ENCODE results near the gene NACC1. TPM values are rescaled to one million over a fixed set of nuclear protein-coding genes. Genes with fewer than 3 reads are reported as not detected.

Gene NACC1
- total and polyA plus RNA-seq, 2 of the 13 experiments (the other 11 are each of a cell fraction or from before 2014, with no cell fraction given), result 31.8 to 42.3 TPM

- TF ChIP-seq NFATC3 (CRISPR knock-in tag; IDR thresholded peaks at IDR 0.05), result no peak
- TF ChIP-seq FOXO1 (CRISPR knock-in tag; IDR thresholded peaks at IDR 0.05), result peak; percentile 82
- TF ChIP-seq ZNF563 (CRISPR knock-in tag; IDR thresholded peaks at IDR 0.05), result peak; percentile 59; the same call in 1 of the 2 replicates
- TF ChIP-seq TCF12 (IDR thresholded peaks at IDR 0.05), result no peak
- peak; percentile 94; the same call in 1 of the 2 replicates for TF ChIP-seq TCF12 (CRISPR knock-in tag; IDR thresholded peaks at IDR 0.05)
- peak; percentile 74; the same call in 1 of the 2 replicates for TF ChIP-seq KDM5B (CRISPR knock-in tag; IDR thresholded peaks at IDR 0.05; ENCODE audit: borderline replicate concordance)
- TF ChIP-seq KDM1A (CRISPR knock-in tag; IDR thresholded peaks at IDR 0.05), result peak; percentile 44; the same call in 1 of the 2 replicates
- TF ChIP-seq SOX6 (IDR thresholded peaks at IDR 0.05), result no peak
- TF ChIP-seq SOX6 (CRISPR knock-in tag; IDR thresholded peaks at IDR 0.05), result peak; percentile 74
- peak; percentile 88 for TF ChIP-seq ZNF777 (CRISPR knock-in tag; IDR thresholded peaks at IDR 0.05)
- peak; percentile 44 for TF ChIP-seq IKZF5 (CRISPR knock-in tag; IDR thresholded peaks at IDR 0.05)
- 0 out of 2 replicates have a peak, but pooled peaks have one; percentile 80 for TF ChIP-seq ZHX1 (CRISPR knock-in tag; IDR thresholded peaks at IDR 0.05; ENCODE audit: low read depth)
- peak; percentile 32; the same call in 1 of the 2 replicates for TF ChIP-seq ZNF644 (CRISPR knock-in tag; IDR thresholded peaks at IDR 0.05; ENCODE audit: low read depth)
- TF ChIP-seq NRL (CRISPR knock-in tag; IDR thresholded peaks at IDR 0.05; ENCODE audit: borderline replicate concordance), result peak; percentile 39; the same call in 1 of the 2 replicates
- 0 out of 2 replicates have a peak, but pooled peaks have one; percentile 27 for TF ChIP-seq ZNF276 (CRISPR knock-in tag; IDR thresholded peaks at IDR 0.05; ENCODE audit: low read depth)
- no peak for TF ChIP-seq ZKSCAN5 (CRISPR knock-in tag; IDR thresholded peaks at IDR 0.05)
- TF ChIP-seq ZNF569 (CRISPR knock-in tag; IDR thresholded peaks at IDR 0.05; ENCODE audit: borderline replicate concordance), result peak; percentile 55; the same call in 1 of the 2 replicates
- peak; percentile 68; the same call in 1 of the 2 replicates for TF ChIP-seq HMGXB3 (CRISPR knock-in tag; IDR thresholded peaks at IDR 0.05; ENCODE audit: borderline replicate concordance)
- TF ChIP-seq NR2C2 (CRISPR knock-in tag; IDR thresholded peaks at IDR 0.05; ENCODE audit: borderline replicate concordance), result peak; percentile 76
Measured at GRCh38 chr19:13162724-13163608, 44.9 kb downstream of the NACC1 start (continued).

All from HepG2 (cell line).